ENCODE data around the gene MS4A6A.

MS4A6A gene

GRCh38 chr11:60125956-60126585 lies 56.8 kb downstream of the MS4A6A start:
- DNase-seq: no peak

- no peak for DNase-seq
Observed at GRCh38 chr11:60124802-60125432, 58.0 kb downstream of the MS4A6A start.
